BLaER1 treated with 17β-estradiol and CSF1 and Interleukin-3, amounts not matched to agents 10 nM and 100 nM (cell line): ENCODE results near the gene BRI3BP.
"Not testable (repeated sequence)": the region's sequence is repeated elsewhere in the genome, so short reads cannot be mapped to it uniquely, and the experiment has no call there.

Source experiments
- H3K27ac ChIP-seq, 11 experiments: shearing (Covaris generic); formaldehyde crosslinking; 2 replicates each; pipeline ENCODE4 v1.8.1; 2022
- H3K27me3 ChIP-seq, 11 experiments: shearing (Covaris generic); formaldehyde crosslinking; 2 replicates each; pipeline ENCODE4 v1.8.1; 2022
- H3K36me3 ChIP-seq, 11 experiments: shearing (Covaris generic); formaldehyde crosslinking; 2 replicates each; pipeline ENCODE4 v1.8.1; 2022
- H3K4me1 ChIP-seq, 10 experiments: shearing (Covaris generic); formaldehyde crosslinking; 2 replicates each; pipeline ENCODE4 v1.8.1; 2022
- H3K4me2 ChIP-seq, 11 experiments: shearing (Covaris generic); formaldehyde crosslinking; 2 replicates each; pipeline ENCODE4 v1.8.1; 2022
- H3K4me3 ChIP-seq, 10 experiments: shearing (Covaris generic); formaldehyde crosslinking; 2 replicates each; pipeline ENCODE4 v1.8.1; 2022
- H3K9ac ChIP-seq, 11 experiments: shearing (Covaris generic); formaldehyde crosslinking; 2 replicates each; pipeline ENCODE4 v1.8.1; 2022
- H3K9me3 ChIP-seq, 11 experiments: shearing (Covaris generic); formaldehyde crosslinking; replicated peaks in 1 of 11; 2 replicates each; pipeline ENCODE4 v1.8.1; 2022
- H4K20me1 ChIP-seq, 11 experiments: shearing (Covaris generic); formaldehyde crosslinking; 2 replicates each; pipeline ENCODE4 v1.8.1; 2022
- Cebpa-rat ChIP-seq, 11 experiments: shearing (Covaris generic); IDR thresholded peaks; 2 replicates each; pipeline ENCODE4 v1.8.1; 2022

The BRI3BP gene

GRCh38 chr12:125056306-125056705 lies 62.9 kb downstream of the BRI3BP start:
- Histone ChIP-seq H3K27me3 (no peaks in the 10 kb centered on the region), H3K36me3 (no peaks in the 10 kb centered on the region), H3K4me3 (no peak overlapping the region), H3K9ac (no peak overlapping the region), H4K20me1 (no peaks in the 10 kb centered on the region), H3K9me3 (peaks cover 9 to 36% (median 29%) of the 10 kb centered on the region in 11 experiments), H3K4me1 (peaks cover 0 to 13% (median 9%) of the 10 kb centered on the region in 10 experiments; a peak in 15 of 20 replicates), H3K4me2 (no peak overlapping the region), H3K27ac (no peak overlapping the region)
- no peak for TF ChIP-seq Cebpa-rat (IDR thresholded peaks at IDR 0.05)

GRCh38 chr12:125057708-125058107 lies 64.3 kb downstream of the BRI3BP start:
- Histone ChIP-seq H3K4me1 (peaks cover 0 to 13% (median 9%) of the 10 kb centered on the region in 10 experiments; a peak in 15 of 20 replicates), H3K9me3 (peaks cover 18 to 41% (median 37%) of the 10 kb centered on the region in 11 experiments), H3K27ac (no peak overlapping the region), H3K36me3 (no peaks in the 10 kb centered on the region), H3K4me3 (no peak overlapping the region), H3K9ac (no peak overlapping the region), H4K20me1 (no peaks in the 10 kb centered on the region), H3K27me3 (no peaks in the 10 kb centered on the region), H3K4me2 (no peak overlapping the region)
- TF ChIP-seq Cebpa-rat (IDR thresholded peaks at IDR 0.05), result no peak

DNA sequence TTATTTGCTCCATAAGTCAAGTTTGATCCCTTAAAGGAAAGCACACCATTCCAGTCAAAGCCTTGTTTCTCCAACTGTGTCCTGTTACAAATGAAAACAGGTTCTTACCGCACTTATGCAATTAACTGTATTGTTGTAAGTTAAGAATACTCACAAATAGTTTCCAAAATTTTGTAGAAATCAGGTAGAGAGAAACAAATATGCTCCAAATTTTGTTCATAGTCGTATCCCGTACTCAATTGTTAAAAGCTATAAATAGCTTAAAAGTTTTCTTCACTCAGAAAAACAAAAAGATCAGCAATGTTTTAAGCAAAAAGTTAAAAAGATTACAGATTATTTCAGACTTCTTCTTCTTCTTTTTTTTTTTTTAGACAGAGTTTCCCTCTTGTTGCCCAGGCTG lies 67.8 kb downstream of the BRI3BP start:
- Histone ChIP-seq H3K4me3 (no peak overlapping the region), H3K9me3 (peaks cover 18 to 31% (median 26%) of the 10 kb centered on the region in 11 experiments), H3K27me3 (peaks cover 0 to 8% (median 0%) of the 10 kb centered on the region in 11 experiments; a peak in 7 of 22 replicates), H3K4me2 (no peak overlapping the region), H3K4me1 (peaks cover 7 to 14% (median 12%) of the 10 kb centered on the region in 10 experiments), H3K36me3 (no peaks in the 10 kb centered on the region), H4K20me1 (peaks cover 0 to 6% (median 0%) of the 10 kb centered on the region in 11 experiments; a peak in 1 of 22 replicates), H3K27ac (no peak overlapping the region), H3K9ac (no peak overlapping the region)
- TF ChIP-seq Cebpa-rat (IDR thresholded peaks at IDR 0.05), result no peak

DNA sequence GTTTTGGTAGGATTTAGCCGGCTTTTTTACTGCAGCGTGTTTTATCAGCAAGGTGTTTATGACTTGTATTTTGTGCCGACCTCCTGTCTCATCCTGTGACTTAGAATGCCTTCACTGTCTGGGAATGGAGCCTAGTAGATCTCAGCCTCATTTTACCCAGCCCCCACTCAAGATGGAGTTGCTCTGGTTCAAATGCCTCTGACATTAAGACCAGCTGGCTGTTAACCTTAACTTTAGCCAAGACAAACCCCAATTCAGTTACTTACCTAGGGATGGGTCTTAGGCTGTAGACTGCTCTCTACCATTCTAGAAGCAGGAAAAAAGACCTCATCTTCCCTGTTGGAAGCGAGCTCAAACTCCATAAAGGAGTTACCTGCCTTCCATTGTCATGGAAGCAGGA lies 70.1 kb downstream of the BRI3BP start:
- H3K4me2 ChIP-seq, H3K27ac ChIP-seq, H3K9ac ChIP-seq, H3K36me3 ChIP-seq, H3K4me3 ChIP-seq, H3K27me3 ChIP-seq: not testable (repeated sequence)
- H4K20me1 ChIP-seq, result peaks cover 0 to 27% (median 7%) of the 10 kb centered on the region in 11 experiments; a peak in 9 of 22 replicates
- H3K4me1 ChIP-seq, result peaks cover 17 to 28% (median 22%) of the 10 kb centered on the region in 10 experiments
- peaks cover 18 to 31% (median 23%) of the 10 kb centered on the region in 11 experiments for H3K9me3 ChIP-seq

- Histone ChIP-seq H3K4me3 (peak overlapping the region in 9 of 10 experiments; percentile 73 to 94 (median 83); a peak in 15 of 20 replicates), H4K20me1 (peaks cover 0 to 31% (median 11%) of the 10 kb centered on the region in 11 experiments; a peak in 11 of 22 replicates), H3K27ac (no peak overlapping the region), H3K27me3 (peaks cover 0 to 8% (median 0%) of the 10 kb centered on the region in 11 experiments; a peak in 7 of 22 replicates), H3K9ac (no peak overlapping the region; a peak in 4 of 22 replicates), H3K4me2 (peak overlapping the region; percentile 91 to 100 (median 99)), H3K36me3 (peaks cover 0 to 4% (median 0%) of the 10 kb centered on the region in 11 experiments; a peak in 1 of 22 replicates), H3K4me1 (peaks cover 17 to 28% (median 22%) of the 10 kb centered on the region in 10 experiments), H3K9me3 (peaks cover 18 to 26% (median 23%) of the 10 kb centered on the region in 11 experiments)
- no peak for TF ChIP-seq Cebpa-rat (IDR thresholded peaks at IDR 0.05)
Observed at GRCh38 chr12:125064492-125064891, 71.0 kb downstream of the BRI3BP start.

- peak within 1 kb of the TSS; percentile 94 to 100 (median 99) for H3K4me2 ChIP-seq
- peaks cover 14 to 23% (median 19%) of the 10 kb centered on the region in 11 experiments for H3K9me3 ChIP-seq
- peaks cover 0 to 8% (median 0%) of the 10 kb centered on the region in 11 experiments; a peak in 7 of 22 replicates for H3K27me3 ChIP-seq
- H4K20me1 ChIP-seq, result peaks cover 0 to 39% (median 11%) of the 10 kb centered on the region in 11 experiments; a peak in 11 of 22 replicates
- H3K36me3 ChIP-seq, result peaks cover 0 to 4% (median 0%) of the 10 kb centered on the region in 11 experiments; a peak in 1 of 22 replicates
- peak within 1 kb of the TSS in 10 of 11 experiments; percentile 54 to 80 (median 75); a peak in 21 of 22 replicates for H3K27ac ChIP-seq
- peak within 1 kb of the TSS; percentile 79 to 91 (median 85) for H3K9ac ChIP-seq
- no peak for TF ChIP-seq Cebpa-rat (IDR thresholded peaks at IDR 0.05)
- peaks cover 17 to 28% (median 22%) of the 10 kb centered on the region in 10 experiments for H3K4me1 ChIP-seq
- H3K4me3 ChIP-seq, result peak within 1 kb of the TSS; percentile 73 to 94 (median 82)
Observed at GRCh38 chr12:125065021-125065918, 71.8 kb downstream of the BRI3BP start, which contains the start of gene AACS. Gene AACS (plus strand): TSS chr12:125065435. CDS start chr12:125065585, 150 bp downstream.

DNA sequence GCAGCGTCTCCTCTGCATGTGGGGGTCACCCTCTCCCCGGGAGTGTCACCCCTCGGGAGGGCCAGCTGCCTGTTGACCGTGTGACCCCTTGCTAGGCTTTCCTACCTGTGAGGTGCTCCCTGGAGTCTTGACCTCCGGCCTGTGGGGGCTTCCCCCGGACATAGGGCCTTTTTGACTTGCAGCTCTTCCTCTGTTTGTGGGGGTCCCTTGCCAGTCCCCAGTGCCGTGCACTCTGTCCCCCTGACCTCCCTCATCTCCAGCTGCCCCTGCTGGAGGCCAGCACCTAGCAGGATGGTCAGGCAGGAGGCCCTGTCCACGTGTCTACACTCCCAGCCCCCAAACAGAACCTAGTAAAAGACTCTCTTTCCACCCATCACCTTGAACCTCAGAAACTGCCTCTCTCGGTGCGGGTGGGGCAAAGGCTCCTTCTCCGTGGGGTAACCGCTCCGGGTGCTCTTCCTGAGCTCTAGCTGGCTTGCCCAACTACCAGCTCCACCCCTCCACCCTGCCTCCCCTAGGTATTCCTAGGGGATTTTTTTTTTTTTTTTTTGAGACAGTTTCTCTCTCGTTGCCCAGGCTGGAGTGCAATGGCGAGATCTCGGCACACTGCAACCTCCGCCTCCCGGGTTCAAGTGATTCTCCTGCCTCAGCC lies 72.6 kb downstream of the BRI3BP start:
- Histone ChIP-seq H3K4me3 (peak overlapping the region; percentile 73 to 94 (median 82)), H3K9me3 (peaks cover 11 to 16% (median 12%) of the 10 kb centered on the region in 11 experiments), H3K36me3 (peaks cover 0 to 11% (median 0%) of the 10 kb centered on the region in 11 experiments; a peak in 1 of 22 replicates), H3K4me1 (peaks cover 17 to 28% (median 22%) of the 10 kb centered on the region in 10 experiments), H3K27ac (peak overlapping the region in 10 of 11 experiments; percentile 54 to 80 (median 75); a peak in 21 of 22 replicates), H3K4me2 (peak overlapping the region; percentile 94 to 100 (median 99)), H3K9ac (peak overlapping the region; percentile 79 to 91 (median 85)), H3K27me3 (peaks cover 0 to 8% (median 0%) of the 10 kb centered on the region in 11 experiments; a peak in 7 of 22 replicates), H4K20me1 (peaks cover 0 to 47% (median 14%) of the 10 kb centered on the region in 11 experiments; a peak in 11 of 22 replicates)
- TF ChIP-seq Cebpa-rat (IDR thresholded peaks at IDR 0.05), result no peak

DNA sequence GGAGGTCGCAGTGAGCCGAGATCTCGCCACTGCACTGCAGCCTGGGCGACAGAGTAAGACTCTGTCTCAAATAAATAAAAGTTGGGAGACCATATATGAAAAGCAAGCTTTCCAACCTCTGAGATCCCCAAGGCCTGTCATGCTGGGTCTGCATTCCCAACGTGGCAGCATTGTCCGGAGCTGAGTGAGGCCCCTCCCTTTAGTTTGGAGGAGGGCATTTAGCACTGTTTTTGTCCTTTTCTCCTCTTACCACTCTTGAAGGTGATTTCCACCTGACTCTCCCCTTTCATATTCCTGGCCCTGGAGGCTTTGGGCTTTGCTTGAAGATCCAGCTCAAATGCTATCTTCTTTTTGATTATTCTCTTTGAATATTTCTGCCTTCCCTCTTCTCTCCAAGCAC lies 74.9 kb downstream of the BRI3BP start:
- Histone ChIP-seq H3K4me1 (peaks cover 17 to 28% (median 22%) of the 10 kb centered on the region in 10 experiments), H3K27me3 (peaks cover 0 to 8% (median 0%) of the 10 kb centered on the region in 11 experiments; a peak in 7 of 22 replicates), H3K4me2 (no peak overlapping the region), H3K36me3 (peaks cover 0 to 19% (median 5%) of the 10 kb centered on the region in 11 experiments; a peak in 4 of 22 replicates), H3K4me3 (no peak overlapping the region), H3K27ac (no peak overlapping the region), H3K9ac (no peak overlapping the region), H4K20me1 (peaks cover 0 to 53% (median 19%) of the 10 kb centered on the region in 11 experiments; a peak in 11 of 22 replicates), H3K9me3 (no peaks in the 10 kb centered on the region)
- TF ChIP-seq Cebpa-rat (IDR thresholded peaks at IDR 0.05), result no peak
